ENCODE results near the gene THAP5.

DNA sequence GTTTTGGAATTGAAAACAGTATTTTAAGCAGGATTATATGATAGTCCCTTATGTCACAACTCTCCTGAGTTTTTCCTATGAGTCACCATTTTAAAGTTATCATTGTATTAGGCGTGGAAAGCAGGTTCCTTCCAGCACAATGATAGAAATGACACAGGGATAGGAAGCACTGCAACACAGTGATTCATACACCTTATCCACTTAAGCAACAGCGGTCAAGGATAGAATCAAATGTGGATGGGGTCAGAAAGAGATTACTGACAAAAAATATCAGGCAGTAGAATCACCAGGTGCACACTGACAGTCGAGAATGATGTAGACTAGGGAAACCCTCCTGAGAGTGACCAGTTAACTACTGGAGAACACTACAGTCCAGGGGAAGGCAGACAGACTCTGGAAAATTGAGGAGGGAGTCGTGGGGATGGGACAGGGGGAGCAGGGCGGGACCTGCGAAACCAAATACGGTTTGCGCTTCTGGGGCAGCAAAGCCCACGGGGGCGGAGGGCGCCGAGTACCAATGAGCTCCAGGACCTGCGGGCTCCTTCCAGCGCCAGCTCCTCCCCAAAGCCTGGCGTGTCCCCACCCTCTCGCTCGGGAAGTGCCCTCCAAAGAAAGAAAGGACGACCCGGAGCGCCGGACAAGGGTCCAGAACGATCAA is 44.0 kb downstream of the THAP5 start:
- TF ChIP-seq, protein P1, sequence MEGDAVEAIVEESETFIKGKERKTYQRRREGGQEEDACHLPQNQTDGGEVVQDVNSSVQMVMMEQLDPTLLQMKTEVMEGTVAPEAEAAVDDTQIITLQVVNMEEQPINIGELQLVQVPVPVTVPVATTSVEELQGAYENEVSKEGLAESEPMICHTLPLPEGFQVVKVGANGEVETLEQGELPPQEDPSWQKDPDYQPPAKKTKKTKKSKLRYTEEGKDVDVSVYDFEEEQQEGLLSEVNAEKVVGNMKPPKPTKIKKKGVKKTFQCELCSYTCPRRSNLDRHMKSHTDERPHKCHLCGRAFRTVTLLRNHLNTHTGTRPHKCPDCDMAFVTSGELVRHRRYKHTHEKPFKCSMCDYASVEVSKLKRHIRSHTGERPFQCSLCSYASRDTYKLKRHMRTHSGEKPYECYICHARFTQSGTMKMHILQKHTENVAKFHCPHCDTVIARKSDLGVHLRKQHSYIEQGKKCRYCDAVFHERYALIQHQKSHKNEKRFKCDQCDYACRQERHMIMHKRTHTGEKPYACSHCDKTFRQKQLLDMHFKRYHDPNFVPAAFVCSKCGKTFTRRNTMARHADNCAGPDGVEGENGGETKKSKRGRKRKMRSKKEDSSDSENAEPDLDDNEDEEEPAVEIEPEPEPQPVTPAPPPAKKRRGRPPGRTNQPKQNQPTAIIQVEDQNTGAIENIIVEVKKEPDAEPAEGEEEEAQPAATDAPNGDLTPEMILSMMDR (conservative IDR thresholded peaks at IDR 0.05 in 1 of 2, IDR thresholded peaks at IDR 0.05 in 1 of 2; ENCODE audit: extremely low read depth in 1 of 2, insufficient read depth in 1 of 2, low read depth in 1 of 2, low read length in 2 of 2) = no peak
- no peak for TF ChIP-seq EZH2 (IDR thresholded peaks at IDR 0.05; ENCODE audit: borderline replicate concordance, low read length)

Measured in mammary epithelial cell (primary cell).